HG02642 (cell line): Measurements from ENCODE around the gene STK35.

Source experiments
- ATAC-seq: cut with Tn5 transposase; IDR thresholded peaks from one replicate; pipeline ENCODE4 v1.9.1; 2021; ENCODE audit warnings: mild to moderate bottlenecking; ENCODE audit not compliant: unreplicated experiment, poor library complexity

Gene STK35

GRCh38 chr20:2132461-2132901 lies 30.9 kb downstream of the STK35 start:
- ATAC-seq, result no peak

DNA sequence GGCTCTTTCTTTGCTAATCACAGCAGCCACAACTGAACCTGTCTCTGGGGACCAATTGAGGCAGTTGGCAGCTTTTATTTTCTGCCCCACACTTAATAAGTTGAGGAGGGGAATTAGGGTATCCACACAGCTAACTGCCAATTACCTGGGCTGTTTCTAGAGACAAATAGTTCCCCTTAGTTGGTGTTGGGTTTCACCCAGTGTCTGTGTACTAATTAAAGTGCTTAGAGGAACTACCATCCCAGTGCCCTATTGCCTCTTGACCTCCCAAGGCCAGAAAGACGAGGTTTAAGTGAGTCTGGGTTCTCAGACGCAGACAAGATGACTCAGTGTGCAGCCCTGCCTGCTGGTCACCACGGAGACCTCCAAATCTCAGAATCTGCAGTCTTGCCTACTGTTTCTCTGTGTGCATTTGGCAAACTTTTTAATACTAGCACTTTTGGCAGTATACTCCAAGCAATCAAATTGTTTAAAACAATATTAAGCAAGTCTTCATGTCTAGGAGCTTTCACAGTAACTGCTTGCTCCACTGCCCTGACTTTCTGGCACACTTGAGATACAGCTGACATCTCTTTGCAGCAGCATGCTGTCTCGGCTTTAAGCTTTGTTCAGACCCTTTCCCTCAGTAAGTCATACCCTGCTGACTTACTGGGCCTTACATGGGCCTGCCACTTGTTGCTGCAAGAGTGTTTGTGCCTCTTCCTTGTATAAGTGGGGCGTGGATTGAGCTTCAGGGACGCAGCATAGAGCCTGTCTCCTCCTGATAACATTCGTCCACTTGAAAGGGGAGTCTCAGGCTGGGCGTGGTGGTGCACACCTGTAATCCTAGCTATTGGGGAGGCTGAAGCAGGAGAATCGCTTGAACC lies 31.9 kb downstream of the STK35 start:
- ATAC-seq, result no peak

DNA sequence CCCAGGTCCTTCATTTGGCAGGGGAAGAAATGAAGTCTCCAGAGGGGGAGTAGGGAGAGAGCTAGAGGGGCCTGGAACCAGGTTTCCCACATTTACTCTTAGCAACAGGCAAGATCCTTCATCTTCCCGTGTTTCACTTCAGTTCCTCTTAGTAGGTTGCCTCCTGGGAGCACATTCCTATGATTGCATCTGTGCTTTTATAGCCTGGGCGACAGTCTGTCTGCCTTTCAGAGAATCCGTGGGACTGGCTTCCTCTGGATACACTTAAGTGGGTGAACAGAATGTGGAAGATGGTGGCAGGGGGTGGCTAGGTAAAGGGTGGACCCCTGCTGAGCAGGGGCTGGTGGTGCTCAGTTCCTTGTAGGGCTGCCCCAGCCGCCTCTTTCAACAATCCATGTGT lies 33.4 kb downstream of the STK35 start:
- no peak for ATAC-seq

GRCh38 chr20:2136275-2136674 lies 34.6 kb downstream of the STK35 start:
- ATAC-seq, result no peak

- ATAC-seq, result no peak
Measured at GRCh38 chr20:2137552-2138201, 36.0 kb downstream of the STK35 start.

GRCh38 chr20:2138396-2138795 lies 36.8 kb downstream of the STK35 start:
- no peak for ATAC-seq

DNA sequence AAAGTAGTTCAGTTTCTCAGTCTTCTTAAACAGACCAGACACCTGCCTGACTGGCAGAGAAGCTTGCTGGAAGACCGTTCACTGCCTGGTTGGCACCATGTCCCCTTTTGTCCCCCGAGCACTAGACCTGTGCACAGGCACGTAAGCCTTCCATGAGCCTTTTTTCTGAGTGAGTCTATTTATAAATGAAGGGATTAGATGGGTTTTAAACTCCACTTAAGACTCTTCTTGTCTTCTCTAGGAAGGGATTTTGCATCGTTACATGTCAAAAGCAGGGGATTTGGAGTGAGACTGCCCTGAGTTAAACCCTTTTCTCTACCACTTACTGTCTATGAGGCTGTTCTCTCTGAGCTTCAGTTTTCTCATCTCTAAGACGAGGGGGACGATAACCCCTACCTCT lies 37.6 kb downstream of the STK35 start:
- ATAC-seq, result no peak

DNA sequence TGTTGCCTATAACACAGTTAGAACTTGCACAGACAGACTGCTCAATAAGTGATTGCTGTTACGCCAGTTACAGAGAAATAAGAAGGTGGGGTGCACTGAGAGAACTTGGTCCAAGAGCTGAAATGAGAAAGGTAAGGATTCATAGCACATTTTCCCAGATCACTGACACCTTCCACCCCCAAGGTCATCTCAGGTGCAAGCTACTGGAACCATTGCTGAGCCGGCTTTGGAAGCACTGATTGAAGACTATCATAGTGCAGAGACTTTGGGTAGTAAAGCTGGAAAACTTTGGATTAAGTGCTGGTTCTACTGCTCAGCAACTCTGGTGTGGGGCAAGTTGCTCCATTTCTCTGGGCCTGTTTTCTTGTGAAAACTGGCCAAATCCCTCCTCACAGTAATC lies 38.1 kb downstream of the STK35 start:
- no peak for ATAC-seq

DNA sequence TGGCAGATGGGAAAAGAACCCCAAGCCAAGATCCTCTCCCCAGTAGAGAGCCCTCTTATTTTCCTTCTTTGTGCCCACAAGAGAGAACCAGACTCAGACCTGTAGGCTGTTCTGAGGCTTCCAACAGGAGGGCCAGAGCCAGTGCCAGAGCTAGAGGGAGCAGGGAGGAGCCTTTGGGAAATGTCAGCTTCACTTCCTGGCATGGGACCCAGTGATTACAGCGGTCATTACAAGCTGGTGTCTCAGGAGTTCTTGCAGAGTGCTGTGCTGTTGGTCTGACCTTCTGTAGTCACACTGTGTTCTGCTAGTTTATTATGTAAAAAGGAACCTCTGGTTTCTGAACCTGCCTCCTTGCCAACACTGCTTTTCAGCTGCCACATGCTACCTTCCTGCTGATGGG lies 38.9 kb downstream of the STK35 start:
- ATAC-seq, result no peak

DNA sequence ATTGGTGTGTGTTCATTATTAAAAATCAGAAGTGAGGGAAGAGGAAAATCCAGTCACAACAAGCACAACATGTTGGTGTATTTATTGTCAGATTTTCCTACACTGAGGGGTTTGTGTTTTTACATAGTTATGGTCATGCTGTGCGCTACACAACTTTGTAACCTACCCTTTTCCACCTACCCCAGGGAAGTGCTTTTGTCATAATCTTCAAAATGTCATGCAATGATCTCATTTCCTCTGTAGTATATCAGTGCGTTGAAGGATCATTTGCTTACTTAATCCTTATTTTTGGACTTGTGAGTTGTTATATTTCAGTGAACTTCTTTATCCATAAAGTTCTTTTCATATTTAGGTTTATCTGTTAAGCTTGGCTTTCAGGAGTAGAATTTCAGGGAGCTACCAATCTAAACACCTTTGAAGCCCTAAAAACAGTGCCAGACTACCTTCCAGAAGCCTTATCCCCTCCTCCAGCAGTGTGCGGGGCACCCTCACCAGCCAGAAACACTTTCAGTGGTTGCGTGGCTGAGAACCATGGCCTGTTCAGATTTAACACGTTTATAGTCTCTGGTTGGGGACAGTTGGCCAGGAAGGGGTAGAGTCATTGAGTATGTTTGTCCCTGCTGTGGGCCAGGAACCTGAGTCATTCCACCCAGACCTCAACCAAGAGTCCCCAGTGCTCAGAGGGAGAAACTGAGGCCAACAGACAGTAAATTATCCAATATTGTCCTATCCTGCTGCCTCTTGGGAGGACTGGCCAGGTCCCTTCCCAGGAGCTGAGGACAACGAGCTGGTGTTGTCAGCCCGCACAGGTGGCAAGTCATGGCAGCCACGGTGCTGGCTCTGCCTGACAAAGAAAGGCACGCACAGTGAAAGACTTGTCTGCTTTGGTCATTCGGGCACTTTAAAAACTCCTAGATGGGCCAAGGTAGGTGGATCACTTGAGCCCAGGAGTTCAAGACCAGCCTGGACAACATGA lies 40.3 kb downstream of the STK35 start:
- no peak for ATAC-seq

DNA sequence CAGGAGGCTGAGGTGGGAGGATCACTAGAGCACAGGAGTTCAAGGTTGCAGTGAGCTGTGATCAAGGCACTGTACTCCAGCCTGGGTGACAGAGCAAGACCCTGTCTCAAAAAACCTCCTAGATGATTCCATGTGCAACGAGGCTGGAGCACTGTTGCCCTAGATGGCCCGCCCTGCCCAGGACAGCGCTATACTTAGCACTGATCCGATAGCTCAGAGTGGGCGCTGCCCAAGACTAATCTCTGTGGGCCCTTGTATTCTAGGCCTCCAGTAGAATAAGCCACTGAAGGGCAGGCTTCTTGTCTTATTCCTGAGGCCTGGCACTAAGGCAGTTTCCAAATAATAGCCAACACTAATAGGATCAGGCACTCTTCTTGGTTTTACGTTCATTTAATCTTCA lies 41.0 kb downstream of the STK35 start:
- no peak for ATAC-seq

DNA sequence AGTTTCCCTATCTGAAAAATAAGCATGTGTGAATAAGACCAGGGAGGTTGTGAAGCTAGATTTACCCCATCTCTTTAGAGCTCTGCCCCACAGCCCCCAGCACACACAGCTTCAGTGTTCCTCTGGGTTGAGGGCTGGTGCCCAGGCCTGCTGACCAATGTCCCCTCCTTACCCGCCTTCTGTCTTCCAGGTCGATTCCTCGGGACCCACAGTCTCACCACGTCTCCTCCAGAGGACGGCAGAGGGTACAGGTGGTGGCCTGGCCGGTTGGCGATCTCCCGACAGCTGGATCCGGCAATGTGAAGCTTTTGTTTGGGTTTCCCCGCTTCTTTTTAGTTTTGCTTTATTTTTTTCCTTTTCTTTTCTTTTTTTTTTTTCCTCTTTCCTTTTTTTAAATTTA lies 42.0 kb downstream of the STK35 start:
- no peak for ATAC-seq

GRCh38 chr20:2144850-2145249 lies 43.2 kb downstream of the STK35 start:
- no peak for ATAC-seq

DNA sequence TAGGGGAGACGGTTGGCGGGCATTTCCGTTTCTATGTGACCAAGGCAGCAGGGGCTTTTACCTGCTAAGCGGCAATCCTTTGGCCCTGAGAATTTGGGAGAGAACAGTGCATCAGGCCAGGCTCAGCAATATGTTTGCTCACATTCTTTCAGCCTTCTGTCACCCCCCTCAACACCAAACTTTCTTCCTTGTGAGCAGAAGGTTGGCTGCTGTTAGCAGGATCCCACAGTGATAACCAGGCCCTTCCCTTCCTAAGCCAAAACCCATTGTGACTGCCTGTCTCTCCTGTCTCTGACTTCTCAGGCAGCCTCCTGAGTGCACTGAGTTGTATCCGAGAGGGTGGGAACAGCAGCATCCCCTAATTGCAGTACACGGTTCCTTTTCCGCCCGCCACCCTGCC lies 43.7 kb downstream of the STK35 start:
- no peak for ATAC-seq

DNA sequence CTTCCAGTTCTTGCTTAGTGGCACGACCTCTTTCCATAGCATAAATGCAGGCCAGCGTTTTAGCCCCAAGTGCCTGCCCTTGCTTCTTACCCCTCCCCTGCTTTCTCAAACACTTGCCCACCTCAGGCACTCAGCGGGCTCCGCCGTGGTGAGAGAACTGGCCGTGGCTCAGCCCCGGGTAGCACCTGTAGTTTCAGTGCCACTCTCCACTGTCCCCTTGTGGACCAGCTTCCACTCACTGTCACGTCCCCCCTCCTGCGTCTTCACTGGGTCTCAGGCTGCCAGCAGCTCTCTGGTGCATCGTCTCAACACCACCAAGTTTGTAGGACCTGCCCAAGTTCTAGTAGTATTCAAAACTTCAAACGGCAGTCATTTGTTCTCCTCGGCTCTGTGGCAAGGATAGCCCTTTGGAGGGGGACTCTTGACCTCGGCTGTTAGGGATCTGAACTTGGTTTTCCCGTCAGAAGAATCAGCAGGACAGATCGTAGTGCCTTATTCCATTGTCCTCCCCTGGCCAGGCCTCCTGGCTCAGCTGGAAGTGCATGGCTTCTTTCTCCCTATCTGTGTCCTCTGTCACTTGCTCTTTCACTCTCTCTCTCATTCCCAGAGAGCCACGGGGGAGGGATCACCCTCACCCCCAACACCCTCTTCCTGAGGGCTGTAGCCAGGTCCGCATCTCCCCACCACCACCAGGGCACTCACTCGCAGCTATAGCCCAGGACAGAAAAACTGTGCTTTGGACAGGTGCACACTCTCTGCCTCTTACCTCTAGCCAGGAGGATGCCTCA lies 44.6 kb downstream of the STK35 start:
- ATAC-seq, result no peak

GRCh38 chr20:2149507-2149906 lies 47.9 kb downstream of the STK35 start:
- ATAC-seq, result no peak

DNA sequence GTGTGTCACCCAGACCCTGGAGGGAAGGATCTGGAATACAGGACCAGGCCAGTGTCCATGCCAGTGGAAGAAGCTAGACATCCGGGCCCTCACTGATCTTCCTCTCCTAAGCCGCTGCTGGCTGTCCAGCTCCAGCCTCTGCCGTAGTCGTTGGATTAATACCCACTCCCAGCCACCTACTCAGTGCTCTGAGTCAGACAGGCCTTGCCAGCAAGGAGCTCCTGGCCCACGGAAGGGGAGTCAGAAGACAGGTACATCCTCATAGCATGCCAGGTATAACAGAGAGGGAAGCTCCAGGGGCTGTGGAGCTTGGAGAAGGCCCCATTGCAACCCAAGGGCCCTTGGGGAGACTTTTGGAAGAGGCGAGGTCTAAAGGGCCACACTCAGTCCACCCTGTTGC lies 49.0 kb downstream of the STK35 start:
- ATAC-seq, result no peak

GRCh38 chr20:2151858-2152281 lies 50.2 kb downstream of the STK35 start:
- ATAC-seq, result no peak

- no peak for ATAC-seq
Measured at GRCh38 chr20:2152317-2152716, 50.7 kb downstream of the STK35 start.

GRCh38 chr20:2153326-2153725 lies 51.7 kb downstream of the STK35 start:
- no peak for ATAC-seq
